Stimulated activated naive CD8-positive, alpha-beta T cell treated with anti-CD3 and anti-CD28 coated beads, Interleukin-15, amount 100 ng/mL, for 72 hours (primary cell): ENCODE results near the gene METTL13.
"Not testable (repeated sequence)": the region's sequence is repeated elsewhere in the genome, so short reads cannot be mapped to it uniquely, and the experiment has no call there.

Source experiments
- ATAC-seq: fragments of 150-1000 bp; cut with Tn5 transposase; 2 replicates; pipeline ENCODE4 v1.10.0; 2021; ENCODE audit warnings: mild to moderate bottlenecking, moderate library complexity
- DNase-seq, 2 donors: peaks; one replicate each; pipeline ENCODE4 v3.0.0; 2021 to 2022
- H3K27ac Mint-ChIP-seq, 2 donors: one replicate each; pipeline ENCODE4 v1.8.0; 2022; ENCODE audit warnings: mild to moderate bottlenecking in 2 of 2, mixed read lengths in 2 of 2, moderate library complexity in 2 of 2
- H3K27me3 Mint-ChIP-seq: one replicate; pipeline ENCODE4 v1.8.0; 2022; ENCODE audit warnings: mixed read lengths
- H3K4me1 Mint-ChIP-seq: one replicate; pipeline ENCODE4 v1.8.0; 2022; ENCODE audit warnings: mild to moderate bottlenecking, mixed read lengths
- H3K4me3 Mint-ChIP-seq, 2 donors: one replicate each; pipeline ENCODE4 v1.8.0; 2022; ENCODE audit warnings: mild to moderate bottlenecking in 2 of 2, mixed read lengths in 2 of 2, moderate library complexity in 1 of 2
- H3K9me3 Mint-ChIP-seq, 2 donors: one replicate each; pipeline ENCODE4 v1.8.0; 2022; ENCODE audit warnings: mixed read lengths in 2 of 2

METTL13 gene

GRCh38 chr1:171790318-171790717 is 8.9 kb downstream of the METTL13 start:
- Mint-ChIP-seq H3K4me1 (peaks cover 66% of the 10 kb centered on the region), H3K27ac (no peak overlapping the region), H3K9me3 (no peaks in the 10 kb centered on the region), H3K27me3 (no peaks in the 10 kb centered on the region), H3K4me3 (no peak overlapping the region)
- ATAC-seq (no peak), DNase-seq (no peak)

- DNase-seq, result no peak
- ATAC-seq, result no peak
- Mint-ChIP-seq H3K4me3 (no peak overlapping the region), H3K9me3 (no peaks in the 10 kb centered on the region), H3K27ac (peak overlapping the region in 1 of 2 donors; percentile 6), H3K4me1 (peaks cover 41% of the 10 kb centered on the region), H3K27me3 (no peaks in the 10 kb centered on the region)
Observed at GRCh38 chr1:171792656-171793369, 11.4 kb downstream of the METTL13 start.

GRCh38 chr1:171793636-171794035 is 12.2 kb downstream of the METTL13 start:
- DNase-seq (no peak), ATAC-seq (peak; percentile 15)
- H3K9me3 Mint-ChIP-seq, result no peaks in the 10 kb centered on the region
- peaks cover 37% of the 10 kb centered on the region for H3K4me1 Mint-ChIP-seq
- H3K27ac Mint-ChIP-seq, result peak overlapping the region; percentile 93 to 96
- peak overlapping the region; percentile 50 to 57 for H3K4me3 Mint-ChIP-seq
- H3K27me3 Mint-ChIP-seq, result no peaks in the 10 kb centered on the region

DNA sequence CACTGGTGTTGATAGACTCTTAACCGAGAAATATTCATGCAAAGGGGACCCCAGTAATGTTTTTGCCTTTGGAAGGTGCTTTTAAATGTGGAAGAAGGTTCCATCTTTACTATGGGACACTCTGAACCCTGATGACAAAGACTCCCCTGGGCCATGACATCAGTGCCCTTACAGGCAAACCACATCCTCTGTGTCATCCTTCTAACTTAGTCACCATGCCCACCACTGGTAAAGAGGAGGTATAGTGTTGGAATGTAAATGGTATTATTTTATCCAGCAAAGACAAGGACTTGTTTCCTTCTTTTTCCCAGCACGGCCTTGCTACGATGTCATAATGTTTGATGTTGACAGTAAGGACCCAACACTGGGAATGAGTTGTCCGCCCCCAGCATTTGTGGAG is 12.6 kb downstream of the METTL13 start:
- ATAC-seq (peak; percentile 100), DNase-seq (peak; percentile 39 to 68)
- peak overlapping the region; percentile 93 to 96 for H3K27ac Mint-ChIP-seq
- H3K27me3 Mint-ChIP-seq, result no peaks in the 10 kb centered on the region
- peaks cover 37% of the 10 kb centered on the region for H3K4me1 Mint-ChIP-seq
- no peaks in the 10 kb centered on the region for H3K9me3 Mint-ChIP-seq
- H3K4me3 Mint-ChIP-seq, result peak overlapping the region; percentile 50 to 57

DNA sequence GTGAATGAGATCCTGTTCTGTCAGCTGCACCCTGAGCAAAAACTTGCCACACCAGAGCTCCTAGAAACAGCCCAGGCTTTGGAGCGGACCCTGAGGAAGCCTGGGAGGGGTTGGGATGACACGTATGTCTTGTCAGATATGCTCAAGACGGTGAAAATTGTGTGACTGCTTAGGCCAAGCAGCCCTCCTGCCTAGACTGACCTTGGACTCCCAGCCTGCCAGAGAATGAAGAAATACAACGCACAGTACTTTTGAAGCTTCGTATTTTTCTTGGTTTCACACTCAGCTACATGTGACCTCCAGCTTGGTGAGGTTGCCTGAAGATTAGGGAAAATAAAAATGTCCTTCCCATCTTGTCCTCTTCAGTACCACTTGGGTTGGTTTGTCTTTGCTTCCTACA is 15.1 kb downstream of the METTL13 start:
- peaks cover 25% of the 10 kb centered on the region for H3K4me1 Mint-ChIP-seq
- no peak for ATAC-seq
- no peaks in the 10 kb centered on the region for H3K9me3 Mint-ChIP-seq
- H3K27ac Mint-ChIP-seq, result peak overlapping the region in 1 of 2 donors; percentile 35
- no peak overlapping the region for H3K4me3 Mint-ChIP-seq
- DNase-seq, result no peak
- H3K27me3 Mint-ChIP-seq, result no peaks in the 10 kb centered on the region

DNA sequence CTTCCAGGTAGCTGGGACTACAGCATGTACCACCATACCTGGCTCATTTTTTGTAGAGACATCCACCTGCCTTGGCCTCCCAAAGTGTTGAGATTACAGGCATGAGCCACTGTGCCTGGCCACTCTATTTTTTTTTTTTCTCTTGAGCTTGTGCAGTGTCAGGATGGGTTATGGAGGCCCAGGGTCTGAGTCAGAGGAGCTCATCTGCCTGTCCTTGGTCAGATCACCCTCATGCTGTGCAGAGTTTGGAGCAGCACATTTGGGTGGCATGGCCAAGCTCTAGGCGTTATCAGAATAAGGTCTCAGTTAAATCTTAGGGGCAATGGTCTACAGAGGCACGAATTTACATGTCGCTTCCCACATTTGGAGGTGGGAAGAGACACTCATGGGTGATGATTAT is 16.9 kb downstream of the METTL13 start:
- no peaks in the 10 kb centered on the region for H3K27me3 Mint-ChIP-seq
- no peak for ATAC-seq
- H3K4me3 Mint-ChIP-seq, result no peak overlapping the region
- H3K4me1 Mint-ChIP-seq, result peaks cover 14% of the 10 kb centered on the region
- H3K9me3 Mint-ChIP-seq, result no peaks in the 10 kb centered on the region
- DNase-seq, result no peak
- H3K27ac Mint-ChIP-seq, result no peak overlapping the region

DNA sequence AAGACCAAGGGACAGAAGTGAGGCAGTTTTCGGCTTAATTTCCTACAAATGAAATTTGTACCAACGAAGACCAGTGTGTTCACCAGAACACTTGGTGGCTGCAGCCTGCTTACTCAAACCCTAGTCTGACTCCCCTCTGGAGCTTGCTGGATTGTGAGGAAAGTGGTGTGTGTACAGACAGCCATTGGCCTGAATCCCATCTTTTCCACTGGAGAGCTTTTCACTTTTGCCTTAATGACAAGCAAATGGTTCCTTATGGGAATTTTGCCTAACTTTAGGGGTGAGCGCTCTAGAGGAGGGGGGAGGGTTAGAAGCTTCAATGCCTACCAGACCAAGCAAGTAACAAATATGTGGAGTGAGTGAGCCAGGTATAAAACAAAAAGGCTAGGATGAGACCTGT is 17.3 kb downstream of the METTL13 start:
- Mint-ChIP-seq H3K4me3 (no peak overlapping the region), H3K27me3 (no peaks in the 10 kb centered on the region), H3K4me1 (peaks cover 11% of the 10 kb centered on the region), H3K9me3 (no peaks in the 10 kb centered on the region), H3K27ac (no peak overlapping the region)
- no peak for ATAC-seq
- no peak for DNase-seq

DNA sequence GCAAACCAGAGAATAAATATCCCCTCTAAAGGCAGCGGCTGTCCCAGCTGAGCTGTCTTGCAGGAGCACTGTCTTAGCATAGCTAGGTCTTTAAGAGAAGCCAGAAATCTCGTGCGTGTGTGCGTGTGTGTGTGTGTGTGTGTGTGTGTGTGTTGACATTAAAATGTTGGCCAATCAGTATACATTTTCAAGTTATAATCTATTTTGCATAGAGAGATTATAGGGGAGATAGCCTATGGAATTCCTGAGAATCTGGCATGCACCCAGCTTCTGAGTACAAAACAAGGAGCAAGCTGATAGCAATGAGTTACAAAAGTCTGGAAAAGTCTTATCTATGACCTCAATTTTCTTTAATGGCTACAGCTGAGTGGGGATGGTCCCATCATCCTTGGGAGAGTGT is 17.7 kb downstream of the METTL13 start:
- no peaks in the 10 kb centered on the region for H3K9me3 Mint-ChIP-seq
- no peak for DNase-seq
- no peak overlapping the region for H3K4me3 Mint-ChIP-seq
- H3K27ac Mint-ChIP-seq, result no peak overlapping the region
- peaks cover 7% of the 10 kb centered on the region for H3K4me1 Mint-ChIP-seq
- no peak for ATAC-seq
- H3K27me3 Mint-ChIP-seq, result no peaks in the 10 kb centered on the region

DNA sequence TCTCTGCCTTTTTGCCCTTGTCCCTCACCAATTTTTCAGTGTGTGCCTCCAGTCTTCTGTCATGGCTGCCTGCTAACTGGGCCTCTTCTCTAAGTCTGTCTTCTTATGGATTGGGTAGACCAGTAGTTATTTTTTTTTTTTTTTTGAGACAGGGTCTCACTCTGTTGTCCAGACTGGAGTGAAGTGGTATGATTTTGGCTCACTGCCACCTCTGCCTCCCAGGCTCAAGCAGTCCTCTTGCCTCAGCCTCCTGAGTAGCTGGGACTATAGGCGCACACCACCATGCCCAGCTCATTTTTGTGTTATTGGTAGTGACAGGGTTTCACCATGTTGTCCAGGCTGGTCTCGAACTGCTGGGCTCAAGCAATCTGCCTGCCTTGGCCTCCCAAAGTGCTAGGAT is 18.2 kb downstream of the METTL13 start:
- H3K4me3 Mint-ChIP-seq, ATAC-seq, H3K9me3 Mint-ChIP-seq, H3K4me1 Mint-ChIP-seq, H3K27me3 Mint-ChIP-seq, H3K27ac Mint-ChIP-seq, DNase-seq: not testable (repeated sequence)

- Mint-ChIP-seq H3K4me1 (peaks cover 2% of the 10 kb centered on the region), H3K9me3 (no peaks in the 10 kb centered on the region), H3K27me3 (no peaks in the 10 kb centered on the region), H3K4me3 (no peak overlapping the region), H3K27ac (no peak overlapping the region)
- DNase-seq, result no peak
- ATAC-seq, result no peak
Observed at GRCh38 chr1:171800342-171800741, 18.9 kb downstream of the METTL13 start.

DNA sequence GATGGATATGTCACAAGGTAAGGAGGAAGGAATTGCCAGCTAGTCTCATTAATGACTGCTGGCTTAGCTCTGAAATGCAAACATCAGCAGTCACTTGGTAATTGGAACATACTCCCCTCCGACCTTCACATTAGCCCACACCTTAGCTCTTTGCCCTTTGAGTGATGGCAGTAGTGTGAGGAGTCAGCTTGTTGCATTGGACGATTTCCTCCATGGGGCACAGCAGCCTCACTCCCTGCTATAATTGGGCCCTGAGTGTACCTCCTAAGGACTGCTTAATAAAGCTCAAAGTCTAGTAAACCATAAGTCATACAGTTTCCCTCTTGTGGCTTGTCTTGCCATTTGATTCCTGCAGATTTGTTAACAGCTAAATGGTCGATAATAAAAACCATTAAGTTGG is 19.4 kb downstream of the METTL13 start:
- Mint-ChIP-seq H3K4me3 (no peak overlapping the region), H3K27ac (no peak overlapping the region), H3K9me3 (no peaks in the 10 kb centered on the region), H3K4me1 (peaks cover 7% of the 10 kb centered on the region), H3K27me3 (no peaks in the 10 kb centered on the region)
- no peak for DNase-seq
- ATAC-seq, result no peak

- Mint-ChIP-seq H3K4me1 (peaks cover 7% of the 10 kb centered on the region), H3K27me3 (no peaks in the 10 kb centered on the region), H3K9me3 (no peaks in the 10 kb centered on the region), H3K4me3 (no peak overlapping the region), H3K27ac (no peak overlapping the region)
- ATAC-seq (no peak), DNase-seq (no peak)
Observed at GRCh38 chr1:171801487-171801891, 20.0 kb downstream of the METTL13 start.

- Mint-ChIP-seq H3K27me3 (no peaks in the 10 kb centered on the region), H3K4me3 (no peak overlapping the region), H3K27ac (no peak overlapping the region), H3K4me1 (peaks cover 7% of the 10 kb centered on the region), H3K9me3 (no peaks in the 10 kb centered on the region)
- ATAC-seq (no peak), DNase-seq (no peak)
Observed at GRCh38 chr1:171802207-171802606, 20.7 kb downstream of the METTL13 start.

DNA sequence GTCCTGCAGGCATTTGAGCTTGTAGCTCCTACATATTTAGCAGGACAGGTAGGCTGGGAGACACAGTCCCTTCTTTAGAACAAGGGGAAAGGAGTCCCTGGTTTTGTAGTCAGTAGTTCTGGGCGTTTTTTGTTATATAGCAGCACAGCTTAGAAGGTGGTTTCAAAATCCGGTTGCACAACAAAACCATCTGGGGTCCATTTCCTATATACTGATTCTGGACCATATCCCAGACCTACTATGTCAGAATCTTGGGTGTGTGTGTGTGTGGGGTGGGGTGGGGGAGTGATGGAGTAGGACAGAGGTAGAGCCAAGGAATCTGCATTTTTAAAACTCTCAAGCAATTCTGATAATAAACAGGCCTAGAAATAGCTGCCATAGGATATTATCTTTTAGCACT is 21.6 kb downstream of the METTL13 start:
- H3K4me3 Mint-ChIP-seq, result no peak overlapping the region
- ATAC-seq (no peak), DNase-seq (no peak)
- H3K27me3 Mint-ChIP-seq, result no peaks in the 10 kb centered on the region
- H3K9me3 Mint-ChIP-seq, result no peaks in the 10 kb centered on the region
- no peak overlapping the region for H3K27ac Mint-ChIP-seq
- peaks cover 7% of the 10 kb centered on the region for H3K4me1 Mint-ChIP-seq

GRCh38 chr1:171803461-171804022 is 22.1 kb downstream of the METTL13 start:
- no peaks in the 10 kb centered on the region for H3K9me3 Mint-ChIP-seq
- DNase-seq (no peak), ATAC-seq (no peak)
- no peak overlapping the region for H3K27ac Mint-ChIP-seq
- no peak overlapping the region for H3K4me3 Mint-ChIP-seq
- H3K27me3 Mint-ChIP-seq, result no peaks in the 10 kb centered on the region
- peaks cover 7% of the 10 kb centered on the region for H3K4me1 Mint-ChIP-seq

- DNase-seq (no peak), ATAC-seq (peak; percentile 49)
- H3K9me3 Mint-ChIP-seq, result no peaks in the 10 kb centered on the region
- no peak overlapping the region for H3K4me3 Mint-ChIP-seq
- H3K27me3 Mint-ChIP-seq, result no peaks in the 10 kb centered on the region
- H3K4me1 Mint-ChIP-seq, result peaks cover 7% of the 10 kb centered on the region
- H3K27ac Mint-ChIP-seq, result peak overlapping the region in 1 of 2 donors; percentile 74
Observed at GRCh38 chr1:171805395-171806115, 24.1 kb downstream of the METTL13 start.
